CD14-positive monocyte (primary cell): ENCODE results near the gene SEC22A. TPM values are rescaled to one million over a fixed set of nuclear protein-coding genes. Genes with fewer than 3 reads are reported as not detected.

ENCODE experiments used
- DNase-seq, 3 donors: peaks; one replicate each; pipeline ENCODE4 v3.0.0-alpha.2; 2011 to 2022
- H2AFZ ChIP-seq: 2 replicates; pipeline ENCODE4 v1.6.0; 2012; ENCODE audit warnings: mild to moderate bottlenecking, low read depth, low read length, inconsistent platforms; ENCODE audit not compliant: insufficient read depth, poor library complexity, severe bottlenecking
- H3K27ac ChIP-seq, 2 donors: 1 replicate in 1 of 2; 2 replicates in 1 of 2; pipeline ENCODE4 v1.5.1; 2012 to 2013; ENCODE audit warnings: low read length in 2 of 2, control low read depth in 1 of 2, inconsistent platforms in 1 of 2, low read depth in 1 of 2, mild to moderate bottlenecking in 1 of 2
- H3K27me3 ChIP-seq, 2 donors: one replicate each; pipeline versions ENCODE4 v1.6.0 to v1.6.1; 2011 to 2013; ENCODE audit warnings: low read length in 2 of 2; ENCODE audit not compliant: control insufficient read depth in 2 of 2, insufficient read depth in 2 of 2
- H3K36me3 ChIP-seq, 2 donors: replicated peaks in 1 of 2; 1 replicate in 1 of 2; 2 replicates in 1 of 2; pipeline versions ENCODE4 v1.5.1 to v1.6.1; 2012 to 2013; ENCODE audit warnings: low read length in 2 of 2, control low read depth in 1 of 2, inconsistent platforms in 1 of 2, mild to moderate bottlenecking in 1 of 2; ENCODE audit not compliant: insufficient read depth in 2 of 2, control insufficient read depth in 1 of 2
- H3K4me1 ChIP-seq, 2 donors: 1 replicate in 1 of 2; 2 replicates in 1 of 2; pipeline versions ENCODE4 v1.5.1 to v1.6.1; 2012 to 2013; ENCODE audit warnings: low read length in 2 of 2, control low read depth in 1 of 2, inconsistent platforms in 1 of 2, mild to moderate bottlenecking in 1 of 2, moderate library complexity in 1 of 2; ENCODE audit not compliant: insufficient read depth in 2 of 2, control insufficient read depth in 1 of 2
- H3K4me2 ChIP-seq: replicated peaks from 2 replicates; pipeline ENCODE3; 2012; ENCODE audit warnings: low read length, moderate library complexity, mild to moderate bottlenecking; ENCODE audit not compliant: poor library complexity, severe bottlenecking; ENCODE audit errors: extremely low read depth
- H3K4me3 ChIP-seq, 3 experiments: fragments of 200-600 bp in 1 of 3; sonication (generic) in 1 of 3; replicated peaks in 1 of 3; 1 replicate in 2 of 3; 2 replicates in 1 of 3; pipeline ENCODE4 v1.5.1; 2011 to 2013; ENCODE audit warnings: low read length in 3 of 3, mild to moderate bottlenecking in 3 of 3, control low read depth in 2 of 3, low read depth in 2 of 3, inconsistent platforms in 1 of 3, moderate library complexity in 1 of 3
- H3K79me2 ChIP-seq: 2 replicates; pipeline ENCODE4 v1.6.0; 2012; ENCODE audit warnings: mild to moderate bottlenecking, control low read depth, inconsistent platforms, low read length, moderate library complexity; ENCODE audit not compliant: insufficient read depth
- H3K9ac ChIP-seq: 2 replicates; pipeline ENCODE4 v1.6.0; 2017; ENCODE audit warnings: low read length, mild to moderate bottlenecking; ENCODE audit not compliant: insufficient read depth, poor library complexity, severe bottlenecking
- H3K9me3 ChIP-seq, 2 donors: replicated peaks in 1 of 2; 1 replicate in 1 of 2; 2 replicates in 1 of 2; pipeline versions ENCODE4 v1.5.1 to v1.6.1; 2012 to 2013; ENCODE audit warnings: low read length in 2 of 2, control low read depth in 1 of 2; ENCODE audit not compliant: control insufficient read depth in 1 of 2, insufficient read depth in 1 of 2
- H4K20me1 ChIP-seq: 2 replicates; pipeline ENCODE4 v1.6.0; 2012; ENCODE audit warnings: mild to moderate bottlenecking, low read length, control low read depth, moderate library complexity; ENCODE audit not compliant: insufficient read depth
- H3K27ac Mint-ChIP-seq, 7 donors: one replicate each; pipeline ENCODE4 v1.8.0; 2020; ENCODE audit warnings: mild to moderate bottlenecking in 7 of 7, mixed read lengths in 7 of 7, moderate library complexity in 6 of 7, inconsistent platforms in 2 of 7
- H3K27me3 Mint-ChIP-seq, 3 donors: one replicate each; pipeline ENCODE4 v1.8.0; 2021 to 2022; ENCODE audit warnings: low read depth in 3 of 3, mild to moderate bottlenecking in 3 of 3, mixed read lengths in 3 of 3, moderate library complexity in 3 of 3, inconsistent platforms in 1 of 3
- H3K36me3 Mint-ChIP-seq, 2 donors: one replicate each; pipeline ENCODE4 v1.8.0; 2020; ENCODE audit warnings: mixed read lengths in 2 of 2, inconsistent platforms in 1 of 2, mild to moderate bottlenecking in 1 of 2
- H3K4me1 Mint-ChIP-seq: one replicate; pipeline ENCODE4 v1.8.0; 2020; ENCODE audit warnings: mild to moderate bottlenecking, mixed read lengths
- H3K4me3 Mint-ChIP-seq, 2 donors: one replicate each; pipeline ENCODE4 v1.8.0; 2020; ENCODE audit warnings: mild to moderate bottlenecking in 2 of 2, mixed read lengths in 2 of 2, moderate library complexity in 1 of 2
- H3K9me3 Mint-ChIP-seq, 7 donors: one replicate each; pipeline ENCODE4 v1.8.0; 2020 to 2022; ENCODE audit warnings: mixed read lengths in 7 of 7, mild to moderate bottlenecking in 6 of 7, moderate library complexity in 6 of 7, inconsistent platforms in 2 of 7
- CTCF ChIP-seq: fragments of 200-600 bp; IDR thresholded peaks from one replicate; pipeline ENCODE4 v1.8.0; 2022; ENCODE audit warnings: antibody characterized with exemption, mild to moderate bottlenecking
- WGBS: methylation state at CpG from one replicate; pipeline ENCODE4 v1.1.5; 2013; ENCODE audit warnings: missing lambda C conversion rate; ENCODE audit not compliant: insufficient coverage; 5-methylcytosine and 5-hydroxymethylcytosine counted together
- intact Hi-C, 2 donors: fragments of 100-400 bp; cut with micrococcal nuclease; formaldehyde crosslinking; loops; one replicate each; pipeline versions ENCODE4 v1.15.0 to v1.15.1; 2023
- polyA plus RNA-seq, 3 donors: library from polyadenylated mRNA; depleted of rRNA in 1 of 3; unstranded in 2 of 3; stranded (reverse) in 1 of 3; fragments of 300-500 nt in 2 of 3; fragments of >200 nt in 1 of 3; fragmentation: Illumina TruSeq in 2 of 3; gene quantifications; 1 replicate in 2 of 3; 2 replicates in 1 of 3; pipeline ENCODE4 v1.2.3, GENCODE V29; 2012 to 2021

SEC22A gene
- polyA plus RNA-seq, 3 donors, result 6.4 to 11.0 (median 8.8) TPM

DNA sequence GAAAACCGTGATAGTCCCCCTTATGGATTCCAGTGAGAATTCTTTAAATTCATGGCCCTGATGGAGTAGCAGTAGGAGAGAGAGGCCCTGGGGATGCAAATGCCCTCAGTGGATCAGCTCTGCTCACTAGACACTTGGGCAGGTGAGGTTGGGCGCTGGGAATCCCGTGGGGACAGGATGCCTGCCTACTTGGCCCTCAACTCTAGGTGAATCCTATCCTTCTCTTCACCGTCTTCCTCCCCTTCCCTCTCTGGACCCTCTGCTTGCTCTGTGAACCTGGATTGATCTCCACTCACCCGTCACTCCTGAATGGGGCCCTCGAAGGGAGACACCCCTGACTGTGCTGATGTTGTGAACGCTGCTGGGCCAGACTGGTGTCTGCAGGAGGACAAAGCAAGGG is 77.4 kb downstream of the SEC22A start:
- H3K36me3 ChIP-seq, result no peaks in the 10 kb centered on the region
- TF ChIP-seq CTCF, result no peak
- 90% methylated on average over 7 of the region's 7 CpGs for WGBS
- no peaks in the 10 kb centered on the region for H3K36me3 Mint-ChIP-seq
- H3K4me2 ChIP-seq, result no peak overlapping the region
- DNase-seq, result no peak
- no peak overlapping the region for H3K4me3 Mint-ChIP-seq
- peaks cover 2% of the 10 kb centered on the region in 3 donors for H3K27me3 Mint-ChIP-seq
- no peaks in the 10 kb centered on the region for H3K27me3 ChIP-seq
- intact Hi-C loops, result no loop called here
- peak overlapping the region in 1 of 7 donors; percentile 4 for H3K27ac Mint-ChIP-seq
- H4K20me1 ChIP-seq, result no peaks in the 10 kb centered on the region
- no peaks in the 10 kb centered on the region for H3K4me1 ChIP-seq
- no peaks in the 10 kb centered on the region for H3K4me1 Mint-ChIP-seq
- H2AFZ ChIP-seq, result no peak overlapping the region
- no peaks in the 10 kb centered on the region for H3K9me3 ChIP-seq
- H3K27ac ChIP-seq, result no peak overlapping the region
- H3K4me3 ChIP-seq, result no peak overlapping the region
- H3K79me2 ChIP-seq, result no peaks in the 10 kb centered on the region
- no peaks in the 10 kb centered on the region for H3K9me3 Mint-ChIP-seq
- no peak overlapping the region for H3K9ac ChIP-seq

DNA sequence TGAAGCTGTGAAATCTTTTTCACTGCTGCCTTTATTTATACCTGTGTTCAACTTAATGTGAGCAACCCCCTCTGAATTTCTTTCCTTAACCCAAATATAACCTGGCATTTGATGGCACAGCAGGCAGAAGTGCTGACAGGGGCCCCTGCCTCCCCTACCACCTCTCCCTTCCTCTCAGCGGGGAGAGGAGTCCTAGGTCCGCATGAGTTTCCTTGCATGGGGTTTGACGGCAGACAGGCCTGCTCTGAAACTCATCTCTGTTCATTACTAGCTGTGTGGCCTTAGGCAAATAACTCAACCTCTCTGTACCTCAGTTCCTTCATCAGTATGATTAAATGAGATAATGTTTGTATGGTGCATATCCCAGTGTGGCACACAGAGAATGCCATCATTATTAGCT is 79.7 kb downstream of the SEC22A start:
- no peak overlapping the region for H3K4me3 Mint-ChIP-seq
- H3K9me3 Mint-ChIP-seq, result no peaks in the 10 kb centered on the region

More for the DNA sequence above, 79.7 kb downstream of the SEC22A start:
- Histone ChIP-seq H4K20me1 (no peaks in the 10 kb centered on the region), H3K79me2 (no peaks in the 10 kb centered on the region), H3K9me3 (no peaks in the 10 kb centered on the region), H3K36me3 (no peaks in the 10 kb centered on the region), H3K4me2 (no peak overlapping the region), H3K27me3 (no peaks in the 10 kb centered on the region), H3K4me1 (no peaks in the 10 kb centered on the region), H2AFZ (no peak overlapping the region), H3K27ac (no peak overlapping the region), H3K4me3 (no peak overlapping the region), H3K9ac (no peak overlapping the region)
- no peak overlapping the region for H3K27ac Mint-ChIP-seq
- WGBS, result no CpG with 5 or more reads among the region's 3 CpGs
- intact Hi-C loops, result no loop called here
- TF ChIP-seq CTCF, result no peak
- H3K4me1 Mint-ChIP-seq, result no peaks in the 10 kb centered on the region
- peaks cover 2% of the 10 kb centered on the region in 3 donors for H3K27me3 Mint-ChIP-seq
- DNase-seq, result no peak
- no peaks in the 10 kb centered on the region for H3K36me3 Mint-ChIP-seq
